ENCODE data around the gene DZIP1.
"Not testable (repeated sequence)": the region's sequence is repeated elsewhere in the genome, so short reads cannot be mapped to it uniquely, and the experiment has no call there.

The DZIP1 gene

DNA sequence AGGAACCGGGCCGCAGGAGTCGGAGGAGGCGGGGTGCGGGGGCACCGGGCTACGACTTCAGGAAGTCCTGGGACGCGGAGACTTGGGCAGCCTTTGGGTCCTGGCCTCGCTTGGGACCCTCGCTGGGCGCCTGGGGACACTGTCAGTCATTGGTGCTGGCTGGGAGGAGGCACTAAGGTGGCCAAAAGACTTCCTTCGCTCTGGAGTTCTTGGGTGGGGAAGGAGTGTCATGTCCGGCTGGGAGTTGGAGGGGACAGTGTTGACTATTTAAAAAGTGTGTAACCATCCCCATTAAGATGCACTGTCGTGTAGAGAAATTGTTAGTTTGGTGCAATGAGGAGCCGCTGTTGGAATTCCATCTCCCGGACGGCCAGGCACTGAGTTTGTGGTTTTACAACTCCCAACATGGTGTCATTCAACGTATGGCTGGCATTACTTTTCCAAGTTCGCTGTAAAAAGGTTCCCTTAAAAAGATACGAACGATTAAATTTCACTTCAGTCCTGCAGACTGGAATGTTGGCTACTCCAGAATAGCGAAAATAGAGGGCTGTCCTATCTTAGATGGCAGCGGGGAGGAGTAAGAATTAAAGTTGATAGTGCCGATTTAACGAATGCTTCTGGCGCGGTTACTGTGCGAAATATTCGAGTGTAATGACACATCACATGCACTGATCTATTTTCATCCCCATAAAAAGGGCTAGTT, 33.2 kb upstream of the DZIP1 start:
- no peak for DNase-seq (ENCODE audit: low read depth)
- TF ChIP-seq, protein P1, sequence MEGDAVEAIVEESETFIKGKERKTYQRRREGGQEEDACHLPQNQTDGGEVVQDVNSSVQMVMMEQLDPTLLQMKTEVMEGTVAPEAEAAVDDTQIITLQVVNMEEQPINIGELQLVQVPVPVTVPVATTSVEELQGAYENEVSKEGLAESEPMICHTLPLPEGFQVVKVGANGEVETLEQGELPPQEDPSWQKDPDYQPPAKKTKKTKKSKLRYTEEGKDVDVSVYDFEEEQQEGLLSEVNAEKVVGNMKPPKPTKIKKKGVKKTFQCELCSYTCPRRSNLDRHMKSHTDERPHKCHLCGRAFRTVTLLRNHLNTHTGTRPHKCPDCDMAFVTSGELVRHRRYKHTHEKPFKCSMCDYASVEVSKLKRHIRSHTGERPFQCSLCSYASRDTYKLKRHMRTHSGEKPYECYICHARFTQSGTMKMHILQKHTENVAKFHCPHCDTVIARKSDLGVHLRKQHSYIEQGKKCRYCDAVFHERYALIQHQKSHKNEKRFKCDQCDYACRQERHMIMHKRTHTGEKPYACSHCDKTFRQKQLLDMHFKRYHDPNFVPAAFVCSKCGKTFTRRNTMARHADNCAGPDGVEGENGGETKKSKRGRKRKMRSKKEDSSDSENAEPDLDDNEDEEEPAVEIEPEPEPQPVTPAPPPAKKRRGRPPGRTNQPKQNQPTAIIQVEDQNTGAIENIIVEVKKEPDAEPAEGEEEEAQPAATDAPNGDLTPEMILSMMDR (IDR thresholded peaks at IDR 0.05; ENCODE audit: control insufficient read depth, insufficient read depth, low read depth, low read length, missing control alignments), result no peak
- peak overlapping the region; percentile 68 for H3K4me3 ChIP-seq (ENCODE audit: control insufficient read depth, low read depth, low read length)

DNA sequence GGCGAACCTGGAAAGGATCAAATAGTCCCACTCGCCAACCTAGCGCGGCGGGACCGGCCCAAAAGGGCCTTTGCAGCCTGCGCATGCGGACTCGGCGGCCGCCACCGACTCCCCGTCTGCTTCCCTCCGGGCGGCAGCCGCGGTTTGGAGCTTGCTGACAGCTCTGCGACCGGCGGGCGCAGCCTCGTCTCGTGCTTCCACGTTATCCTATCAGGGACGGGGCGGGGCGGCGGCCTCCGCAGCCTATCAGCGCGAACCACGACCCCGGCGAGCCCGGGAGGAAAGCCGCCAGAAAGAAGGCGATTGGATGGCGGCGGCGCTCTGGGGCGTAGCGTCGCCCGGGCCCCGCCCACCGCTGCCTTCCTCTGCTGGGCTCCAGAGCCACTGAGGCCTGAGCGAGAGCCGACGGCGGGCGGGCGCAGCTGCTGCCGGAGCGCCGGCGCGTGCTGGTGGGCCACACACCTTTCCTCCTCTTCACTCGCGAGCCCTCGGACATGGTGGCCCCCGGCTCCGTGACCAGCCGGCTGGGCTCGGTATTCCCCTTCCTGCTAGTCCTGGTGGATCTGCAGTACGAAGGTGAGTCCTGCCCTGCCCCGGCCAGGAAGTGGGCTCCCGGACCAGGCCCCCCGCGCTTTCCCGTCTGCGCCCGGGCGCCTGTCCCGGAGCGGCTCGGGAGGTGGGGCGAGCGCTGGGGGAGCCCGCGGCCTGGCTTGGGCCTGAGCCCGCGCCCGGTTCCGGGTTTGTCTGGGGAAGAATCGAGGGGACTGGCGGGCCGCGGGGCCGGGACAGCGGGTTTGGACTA, 32.5 kb upstream of the DZIP1 start, which contains the start of gene DNAJC3:
TSS of gene DNAJC3 (plus strand) at position 378 of the 802 bp plus-strand sequence. CDS start at position 495, 117 bp downstream.
- TF ChIP-seq, protein P1 (IDR thresholded peaks at IDR 0.05; ENCODE audit: control insufficient read depth, insufficient read depth, low read depth, low read length, missing control alignments), result no peak

DNA sequence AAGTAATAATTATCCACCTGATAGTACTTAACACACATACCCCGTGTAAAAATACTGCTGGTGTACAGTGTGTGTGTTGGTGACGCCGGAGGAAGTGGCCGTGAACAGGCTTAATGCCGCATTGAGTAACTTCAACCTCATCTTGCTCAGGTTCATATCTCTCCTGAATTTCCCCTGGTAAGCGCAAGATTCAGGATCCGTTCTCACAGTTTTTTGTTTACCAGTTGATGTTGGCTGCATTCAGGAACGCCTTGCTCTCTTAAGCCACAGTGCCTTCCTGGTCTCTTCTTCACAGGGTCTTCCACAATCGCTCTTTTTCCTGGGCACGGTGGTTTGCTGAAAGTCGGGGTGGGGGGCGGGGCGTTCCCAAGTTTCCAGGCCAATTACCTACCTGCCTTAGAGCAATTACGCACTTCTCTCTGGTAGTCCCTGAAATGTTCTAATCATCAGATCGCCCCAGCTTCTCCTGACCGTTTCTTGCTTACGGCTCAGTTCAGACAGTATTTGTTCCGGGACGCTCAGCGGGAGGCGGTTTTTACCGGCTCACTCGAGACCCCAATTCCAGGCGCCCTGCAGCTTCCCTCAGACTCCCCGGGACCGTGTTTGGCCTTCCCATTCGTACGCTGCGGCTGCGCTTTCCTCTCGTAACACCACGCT, 31.7 kb upstream of the DZIP1 start:
- peak overlapping the region; percentile 63 for H3K4me3 ChIP-seq (ENCODE audit: control insufficient read depth, low read depth, low read length)
- peak; percentile 4 for DNase-seq (ENCODE audit: low read depth)
- TF ChIP-seq, protein P1 (IDR thresholded peaks at IDR 0.05; ENCODE audit: control insufficient read depth, insufficient read depth, low read depth, low read length, missing control alignments), result no peak

More for the DNA sequence above, 32.5 kb upstream of the DZIP1 start, which contains the start of gene DNAJC3:
- peak; percentile 88 for DNase-seq (ENCODE audit: low read depth)
- H3K4me3 ChIP-seq (ENCODE audit: control insufficient read depth, low read depth, low read length), result peak within 1 kb of the TSS; percentile 68

DNA sequence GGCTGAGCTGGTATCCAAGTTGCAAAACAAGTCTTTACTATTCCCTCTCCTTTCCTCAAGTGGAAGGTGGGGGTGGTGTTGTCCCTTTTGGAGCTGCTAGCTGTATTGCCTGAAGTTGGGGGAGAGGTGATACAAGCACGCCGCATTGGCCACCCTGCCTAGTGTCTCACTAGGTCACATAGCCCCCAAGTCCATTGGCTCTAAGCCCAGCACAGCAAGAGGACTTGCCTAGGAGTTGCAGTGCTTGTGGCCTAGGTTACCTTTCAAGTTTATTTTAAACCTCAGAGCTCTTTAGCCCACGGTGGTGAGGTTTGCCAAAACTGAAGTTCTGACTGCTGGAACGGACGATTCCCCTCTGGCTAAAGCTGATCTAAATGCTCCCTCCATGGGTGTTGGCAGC, 27.1 kb upstream of the DZIP1 start:
- no peak for DNase-seq (ENCODE audit: low read depth)
- no peak overlapping the region for H3K4me3 ChIP-seq (ENCODE audit: control insufficient read depth, low read depth, low read length)
- TF ChIP-seq, protein P1 (IDR thresholded peaks at IDR 0.05; ENCODE audit: control insufficient read depth, insufficient read depth, low read depth, low read length, missing control alignments), result no peak

DNA sequence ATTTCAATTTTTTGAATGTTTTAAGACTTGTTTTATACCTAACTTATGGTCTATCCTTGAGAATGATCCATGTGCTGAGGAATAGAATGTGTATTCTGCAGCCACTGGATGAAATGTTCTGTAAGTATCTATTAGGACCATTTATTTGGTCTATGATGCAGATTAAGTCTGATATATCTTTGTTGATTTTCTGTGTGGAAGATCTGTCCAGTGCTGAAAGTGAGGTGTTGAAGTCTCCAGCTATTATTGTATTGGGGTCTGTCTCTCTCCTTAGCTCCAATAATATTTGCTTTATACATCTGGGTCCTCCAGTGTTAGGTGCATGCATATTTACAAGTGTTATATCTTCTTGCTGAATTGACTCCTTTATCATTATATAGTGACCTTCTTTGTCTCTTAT, 22.7 kb upstream of the DZIP1 start:
- DNase-seq (ENCODE audit: low read depth); H3K4me3 ChIP-seq (ENCODE audit: control insufficient read depth, low read depth, low read length): not testable (repeated sequence)

DNA sequence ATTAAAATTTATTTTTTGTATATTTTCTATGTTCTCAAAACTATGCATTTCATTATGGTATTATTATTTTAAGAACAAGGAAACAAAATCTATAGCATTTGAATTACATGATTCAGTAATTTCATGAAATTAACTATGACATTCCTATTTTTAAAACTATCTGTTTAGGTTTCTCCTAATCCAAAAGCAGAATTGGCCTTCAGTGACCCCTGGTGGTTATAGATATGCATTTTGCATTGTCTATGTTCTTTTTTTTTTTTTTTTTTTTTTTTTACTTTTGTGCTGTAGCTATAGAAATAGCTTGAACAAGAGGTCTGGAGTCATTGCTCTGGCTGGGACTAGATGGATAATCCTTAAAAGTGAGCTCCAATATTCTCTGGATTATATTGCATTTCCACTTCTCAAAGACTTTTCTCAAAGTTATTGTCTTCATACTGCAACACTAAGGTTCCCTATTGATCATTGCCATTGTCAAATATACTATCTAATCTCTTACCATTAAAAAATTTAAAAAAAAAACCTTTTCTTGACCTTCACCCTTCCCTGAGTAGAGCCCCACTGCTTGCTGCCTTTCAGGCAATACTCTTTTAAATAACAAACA, 16.6 kb upstream of the DZIP1 start:
- TF ChIP-seq, protein P1 (IDR thresholded peaks at IDR 0.05; ENCODE audit: control insufficient read depth, insufficient read depth, low read depth, low read length, missing control alignments), result peak; percentile 67
- no peak for DNase-seq (ENCODE audit: low read depth)
- H3K4me3 ChIP-seq (ENCODE audit: control insufficient read depth, low read depth, low read length), result no peak overlapping the region
